Measurements from ENCODE around the gene OSBPL1A.

OSBPL1A gene

GRCh38 chr18:24262087-24262486, 135.5 kb downstream of the OSBPL1A start:
- no peak for DNase-seq

- DNase-seq = no peak
Observed at GRCh38 chr18:24259869-24260641, 137.6 kb downstream of the OSBPL1A start.

DNA sequence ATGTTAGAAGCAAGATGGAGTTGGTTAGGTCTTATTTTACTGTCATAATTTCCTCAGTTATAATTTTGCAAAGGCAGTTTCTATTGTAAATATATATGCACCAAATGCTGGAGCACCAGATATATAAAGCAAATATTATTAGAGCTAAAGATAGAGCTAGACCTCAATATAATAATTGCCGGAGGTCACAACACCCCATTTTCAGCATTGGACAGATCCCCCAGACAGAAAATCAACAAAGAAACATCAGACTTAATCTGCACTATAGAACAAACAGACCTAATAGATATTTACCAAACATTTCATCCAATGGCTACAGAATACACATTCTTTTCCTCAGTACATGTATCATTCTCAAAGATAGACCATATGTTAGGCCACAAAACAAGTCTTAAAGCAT, 143.6 kb downstream of the OSBPL1A start:
- DNase-seq = no peak

DNA sequence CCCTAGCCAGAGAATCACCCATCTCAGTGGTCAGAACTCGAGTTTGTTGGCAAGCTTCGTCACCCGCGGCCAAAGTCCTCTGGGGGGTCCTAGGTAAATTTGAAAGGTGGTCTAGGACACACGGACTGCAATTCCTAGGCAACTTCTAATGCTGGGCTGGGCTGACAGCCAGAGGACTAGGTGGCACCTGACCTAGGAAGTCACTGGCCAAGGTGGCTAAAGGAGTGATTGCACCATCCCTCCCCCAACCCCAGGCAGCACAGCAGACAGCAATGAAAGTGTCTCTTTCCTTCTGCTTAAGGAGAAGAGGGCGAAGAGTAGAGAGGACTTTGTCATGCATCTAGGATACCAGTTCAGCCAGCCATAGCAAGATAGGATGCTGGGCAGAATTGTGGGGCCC, 147.9 kb downstream of the OSBPL1A start:
- no peak for DNase-seq

DNA sequence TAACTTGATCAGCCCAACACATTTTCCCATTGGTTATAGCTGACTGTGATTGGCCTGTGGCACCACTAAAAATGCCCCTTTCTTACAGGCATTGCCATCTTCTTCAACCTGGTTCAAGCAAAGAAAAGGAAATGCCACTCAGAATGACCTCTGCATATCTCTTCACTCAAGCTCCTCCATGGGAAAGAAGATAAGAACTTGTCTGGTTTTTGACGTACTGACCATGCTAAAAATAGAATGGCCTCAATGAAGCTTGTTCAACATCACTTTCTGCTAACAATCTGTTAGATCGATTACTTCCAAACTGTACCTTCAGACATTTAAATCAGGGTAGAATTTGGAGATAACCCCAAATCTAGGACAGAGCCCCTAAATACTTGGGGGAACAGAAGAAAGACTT, 149.3 kb downstream of the OSBPL1A start:
- DNase-seq = no peak

- no peak for DNase-seq
Observed at GRCh38 chr18:24246143-24246542, 151.5 kb downstream of the OSBPL1A start.

DNA sequence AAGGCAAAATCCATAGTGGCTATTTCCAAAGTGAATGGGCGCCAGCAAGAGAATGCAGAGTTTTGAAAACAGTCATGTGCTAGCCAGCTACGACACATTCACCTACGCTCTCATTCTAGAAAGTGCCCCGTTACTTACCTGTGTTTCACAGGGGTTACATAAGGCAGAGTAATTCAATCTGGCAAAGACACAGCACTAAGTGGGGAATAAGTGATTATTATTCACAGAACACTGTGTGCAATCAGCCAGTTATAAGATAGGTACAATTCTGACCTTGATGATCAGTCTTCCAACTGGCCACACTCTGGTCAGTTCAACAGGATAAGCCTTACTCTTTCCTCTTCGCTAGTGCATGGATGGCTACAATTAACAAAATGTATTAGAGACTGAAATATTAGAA, 152.9 kb downstream of the OSBPL1A start:
- DNase-seq = no peak

- no peak for DNase-seq
Observed at GRCh38 chr18:24243677-24244076, 153.9 kb downstream of the OSBPL1A start.

- no peak for DNase-seq
Observed at GRCh38 chr18:24239341-24239740, 158.3 kb downstream of the OSBPL1A start.

DNA sequence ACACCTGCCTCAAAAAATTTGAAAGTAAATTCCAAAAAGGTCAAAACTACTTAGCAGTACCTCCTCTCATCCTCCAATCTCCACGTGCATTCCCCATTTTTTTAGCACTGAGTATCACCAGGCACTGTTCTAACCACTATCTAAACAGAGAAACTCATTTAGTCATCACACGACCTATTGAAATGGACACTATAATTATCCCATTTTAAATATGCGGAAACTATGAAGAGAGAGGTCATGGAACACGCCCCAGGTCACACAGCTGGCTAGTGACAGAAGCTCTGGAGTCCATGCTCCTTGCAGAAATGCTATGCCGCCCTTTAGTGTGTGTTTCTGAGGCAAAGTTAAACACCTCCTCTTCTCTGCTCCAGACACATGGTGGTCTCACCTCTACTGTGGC, 159.2 kb downstream of the OSBPL1A start:
- DNase-seq = no peak

- DNase-seq = no peak
Observed at GRCh38 chr18:24234850-24235418, 162.7 kb downstream of the OSBPL1A start.

DNA sequence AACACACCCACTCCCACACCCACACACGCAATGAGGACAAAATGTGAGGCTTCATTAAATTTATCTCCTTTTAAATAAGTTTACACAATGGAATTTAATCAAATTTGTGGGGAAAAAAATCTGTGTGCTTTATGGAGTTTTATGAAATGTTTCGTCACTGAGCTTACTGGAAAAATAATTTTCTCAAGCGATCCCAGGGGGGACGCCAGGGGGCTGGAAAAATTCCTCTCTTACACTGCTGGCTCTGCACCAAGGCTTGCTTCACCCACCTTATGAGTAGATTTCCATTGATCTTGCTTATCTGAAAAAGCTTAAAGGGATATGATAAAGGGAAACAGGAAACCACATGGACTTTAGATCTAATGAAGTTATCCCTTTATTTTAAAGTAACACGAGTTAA, 163.3 kb downstream of the OSBPL1A start:
- no peak for DNase-seq

GRCh38 chr18:24232800-24233199, 164.8 kb downstream of the OSBPL1A start:
- DNase-seq = no peak

DNA sequence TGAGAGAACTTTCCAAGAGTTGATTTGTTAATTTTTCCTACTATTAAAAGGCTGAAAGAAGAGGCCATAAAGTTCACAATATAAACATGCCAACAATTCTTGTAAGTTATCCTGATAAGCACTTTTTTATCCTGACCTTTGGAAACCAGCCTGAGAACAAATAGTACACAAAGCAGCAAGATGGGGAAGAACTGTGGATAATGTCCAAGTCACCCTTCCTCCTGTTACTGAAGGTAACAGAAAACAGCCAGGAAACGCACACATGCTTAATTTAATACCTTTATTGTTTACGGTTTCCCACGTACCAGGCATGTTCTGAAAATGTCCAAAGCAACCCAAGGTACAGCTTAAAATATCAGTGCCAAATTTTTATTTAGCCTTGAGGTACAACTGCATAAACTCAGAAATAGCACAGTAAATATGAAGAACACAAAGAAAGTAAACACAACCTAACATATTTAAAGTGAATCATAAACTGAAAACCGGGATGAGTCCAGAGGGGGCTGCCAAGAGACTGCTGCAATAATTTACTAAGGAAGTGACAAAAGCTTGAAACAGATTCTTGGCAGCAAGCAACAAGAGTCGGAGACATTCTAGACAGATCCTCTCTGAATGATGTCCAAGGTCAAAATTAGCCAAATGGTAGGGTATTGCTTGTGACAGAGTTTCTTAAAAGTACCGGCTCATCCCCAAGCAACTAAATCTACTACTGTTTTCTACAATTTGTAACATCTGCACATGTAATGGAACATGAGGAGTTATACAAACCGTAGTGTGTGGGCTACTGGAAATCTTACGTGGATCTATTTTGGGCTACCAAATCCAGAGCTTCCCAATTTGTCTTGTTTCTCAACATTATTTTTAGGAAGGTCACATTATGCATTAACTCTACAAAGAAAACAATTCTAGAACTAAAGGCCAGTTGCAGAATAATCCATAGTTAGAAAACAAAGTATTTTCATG, 165.6 kb downstream of the OSBPL1A start:
- DNase-seq = no peak

- no peak for DNase-seq
Observed at GRCh38 chr18:24230766-24231165, 166.9 kb downstream of the OSBPL1A start.

- no peak for DNase-seq
Observed at GRCh38 chr18:24228667-24229041, 169.0 kb downstream of the OSBPL1A start.

- DNase-seq = no peak
Observed at GRCh38 chr18:24227977-24228666, 169.5 kb downstream of the OSBPL1A start.

DNA sequence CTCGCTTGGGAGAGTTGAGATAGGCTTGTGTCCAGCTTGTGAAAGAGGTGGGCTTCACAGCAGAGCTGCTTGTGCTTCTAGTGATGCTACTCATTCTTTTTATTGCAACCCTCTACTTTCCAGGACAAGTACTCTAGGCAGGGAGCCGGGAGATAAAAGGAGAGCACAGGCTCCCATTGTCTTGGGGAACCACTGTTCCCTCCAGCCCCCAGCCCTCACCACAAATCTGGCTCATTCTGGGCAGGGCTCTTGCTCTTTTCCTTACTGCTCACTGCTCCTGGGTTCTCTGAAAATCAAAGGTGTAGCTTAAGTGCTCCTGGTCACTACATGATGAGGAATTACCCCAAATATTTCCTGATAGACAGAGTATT, 177.3 kb downstream of the OSBPL1A start:
- no peak for DNase-seq

- peak; percentile 11 for DNase-seq
Observed at GRCh38 chr18:24219561-24220317, 177.9 kb downstream of the OSBPL1A start.

GRCh38 chr18:24214913-24215312, 182.7 kb downstream of the OSBPL1A start:
- DNase-seq = peak; percentile 49

- no peak for DNase-seq
Observed at GRCh38 chr18:24214144-24214543, 183.5 kb downstream of the OSBPL1A start.

- peak; percentile 2 for DNase-seq
Observed at GRCh38 chr18:24212939-24213338, 184.7 kb downstream of the OSBPL1A start.
